DOHH2 (cell line): ENCODE results near the gene CAPN10.

ENCODE experiments used
- H3F3A ChIP-seq: fragments of 200-600 bp; sonication (generic), shearing (Covaris generic); 2 replicates; pipeline ENCODE4 v1.6.0; 2016; ENCODE audit warnings: antibody characterized with exemption, mild to moderate bottlenecking; ENCODE audit not compliant: control insufficient read depth, insufficient read depth
- H3K27ac ChIP-seq: fragments of 200-600 bp; sonication (generic); 2 replicates; pipeline ENCODE4 v1.5.1; 2014; ENCODE audit warnings: low read depth, mild to moderate bottlenecking, low read length, moderate library complexity
- H3K27me3 ChIP-seq: fragments of 200-600 bp; sonication (generic); 2 replicates; pipeline ENCODE4 v1.6.1; 2014; ENCODE audit warnings: mild to moderate bottlenecking, low read length, mixed read lengths; ENCODE audit not compliant: control insufficient read depth
- H3K36me3 ChIP-seq: fragments of 200-600 bp; sonication (generic); 2 replicates; pipeline ENCODE4 v1.6.1; 2014; ENCODE audit warnings: mild to moderate bottlenecking, low read length, moderate library complexity, mixed read lengths; ENCODE audit not compliant: control insufficient read depth
- H3K4me1 ChIP-seq: fragments of 200-600 bp; sonication (generic); 2 replicates; pipeline ENCODE4 v1.6.1; 2014; ENCODE audit warnings: mild to moderate bottlenecking, low read length, mixed read lengths; ENCODE audit not compliant: control insufficient read depth
- H3K4me2 ChIP-seq: fragments of 200-600 bp; sonication (generic); 2 replicates; pipeline ENCODE4 v1.6.0; 2014; ENCODE audit warnings: mild to moderate bottlenecking, low read length, moderate library complexity
- H3K4me3 ChIP-seq: fragments of 200-600 bp; sonication (generic); 2 replicates; pipeline ENCODE4 v1.5.1; 2014; ENCODE audit warnings: mild to moderate bottlenecking, low read length, mixed read lengths
- H3K79me2 ChIP-seq: fragments of 200-600 bp; sonication (generic); 2 replicates; pipeline ENCODE4 v1.6.1; 2014; ENCODE audit warnings: mild to moderate bottlenecking, low read length, mixed read lengths; ENCODE audit not compliant: control insufficient read depth
- H3K9me2 ChIP-seq: fragments of 200-600 bp; sonication (generic); replicated peaks from 2 replicates; pipeline ENCODE4 v1.6.1; 2014; ENCODE audit warnings: mild to moderate bottlenecking, low read length, mixed read lengths; ENCODE audit not compliant: control insufficient read depth
- H3K9me3 ChIP-seq: fragments of 200-600 bp; sonication (generic); 2 replicates; pipeline ENCODE4 v1.6.1; 2014; ENCODE audit warnings: antibody characterized with exemption, low read length, mixed read lengths; ENCODE audit not compliant: control insufficient read depth, insufficient read depth
- H4K20me1 ChIP-seq: fragments of 200-600 bp; sonication (generic); 2 replicates; pipeline ENCODE4 v1.6.0; 2014; ENCODE audit warnings: low read depth, mild to moderate bottlenecking, antibody characterized with exemption, low read length, moderate library complexity; ENCODE audit not compliant: control insufficient read depth, insufficient read depth
- CTCF ChIP-seq: fragments of 200-600 bp; sonication (generic); IDR thresholded peaks from one replicate; pipeline ENCODE4 v1.5.1; 2014; ENCODE audit warnings: antibody characterized with exemption, mild to moderate bottlenecking, low read depth, low read length; ENCODE audit not compliant: poor library complexity, severe bottlenecking
- EZH2phosphoT487 ChIP-seq: fragments of 200-600 bp; sonication (generic); IDR thresholded peaks from 2 replicates; pipeline ENCODE4 v1.6.1; 2017; ENCODE audit warnings: borderline replicate concordance, mild to moderate bottlenecking, antibody characterized with exemption, low read length, moderate library complexity, mixed read lengths

Gene CAPN10

GRCh38 chr2:240630771-240631547 lies 44.4 kb downstream of the CAPN10 start:
- no peak overlapping the region for H3K4me2 ChIP-seq
- no peaks in the 10 kb centered on the region for H3F3A ChIP-seq
- TF ChIP-seq EZH2phosphoT487 = no peak
- no peak for TF ChIP-seq CTCF
- peaks cover 10% of the 10 kb centered on the region; the same call in 1 of the 2 replicates for H3K9me3 ChIP-seq
- no peaks in the 10 kb centered on the region for H3K36me3 ChIP-seq
- no peaks in the 10 kb centered on the region for H3K9me2 ChIP-seq
- no peaks in the 10 kb centered on the region for H3K79me2 ChIP-seq
- H3K4me3 ChIP-seq = no peak overlapping the region
- H3K27me3 ChIP-seq = no peaks in the 10 kb centered on the region
- H3K4me1 ChIP-seq = peaks cover 9% of the 10 kb centered on the region
- H3K27ac ChIP-seq = no peak overlapping the region
- H4K20me1 ChIP-seq = no peaks in the 10 kb centered on the region

- Histone ChIP-seq H3K4me2 (no peak overlapping the region), H3K79me2 (no peaks in the 10 kb centered on the region), H4K20me1 (no peaks in the 10 kb centered on the region), H3F3A (no peaks in the 10 kb centered on the region), H3K36me3 (no peaks in the 10 kb centered on the region), H3K9me2 (no peaks in the 10 kb centered on the region), H3K9me3 (peaks cover 10% of the 10 kb centered on the region; the same call in 1 of the 2 replicates), H3K4me3 (no peak overlapping the region), H3K27ac (no peak overlapping the region), H3K4me1 (peaks cover 5% of the 10 kb centered on the region), H3K27me3 (no peaks in the 10 kb centered on the region)
- TF ChIP-seq CTCF = no peak
Observed at GRCh38 chr2:240631548-240632305, 45.2 kb downstream of the CAPN10 start.

DNA sequence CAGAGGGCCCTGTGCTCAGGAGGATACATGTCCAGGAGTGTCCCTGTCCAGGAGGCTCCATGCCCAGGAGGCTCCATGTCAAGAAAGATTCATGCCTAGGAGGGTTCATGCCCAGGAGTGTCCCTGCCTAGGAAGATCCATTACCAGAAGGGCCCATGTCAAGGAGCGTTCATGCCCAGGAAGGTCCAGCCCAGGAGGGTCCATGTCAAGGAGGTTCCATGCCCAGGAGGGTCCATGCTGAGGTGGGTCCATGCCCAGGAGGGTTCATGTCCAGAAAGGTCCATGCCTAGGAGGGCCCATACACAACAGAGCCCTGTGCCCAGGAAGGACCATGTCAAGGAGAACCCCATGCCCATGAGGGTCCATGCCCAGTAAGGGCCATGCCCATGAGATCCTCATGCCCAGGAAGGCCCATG lies 45.8 kb downstream of the CAPN10 start:
- Histone ChIP-seq H3K79me2 (no peaks in the 10 kb centered on the region), H3K9me2 (no peaks in the 10 kb centered on the region), H3K27ac (no peak overlapping the region), H3K9me3 (peaks cover 10% of the 10 kb centered on the region; the same call in 1 of the 2 replicates), H3K4me1 (no peaks in the 10 kb centered on the region), H3F3A (no peaks in the 10 kb centered on the region), H3K4me3 (no peak overlapping the region), H3K27me3 (no peaks in the 10 kb centered on the region), H4K20me1 (no peaks in the 10 kb centered on the region), H3K4me2 (no peak overlapping the region), H3K36me3 (no peaks in the 10 kb centered on the region)
- TF ChIP-seq CTCF = no peak
